Adrenal gland (tissue), 19 donors: ENCODE data around the gene KCTD21. TPM values are rescaled to one million over a fixed set of nuclear protein-coding genes. Genes with fewer than 3 reads are reported as not detected.
"Not testable (repeated sequence)": the region's sequence is repeated elsewhere in the genome, so short reads cannot be mapped to it uniquely, and the experiment has no call there.

Experiments used
- DNase-seq, 7 donors: peaks; one replicate each; pipeline ENCODE4 v3.0.0-alpha.2; 2019 to 2020
- H3K27ac ChIP-seq, 5 donors: fragments of 200-600 bp; sonication (generic) in 4 of 5; 1 replicate in 3 of 5; 2 replicates in 2 of 5; pipeline versions ENCODE4 v1.5.1 to v1.8.0; 2016 to 2020; ENCODE audit warnings: mild to moderate bottlenecking in 1 of 5
- H3K27me3 ChIP-seq: fragments of 200-600 bp; 2 replicates; pipeline ENCODE4 v1.8.0; 2021
- H3K36me3 ChIP-seq, 2 donors: fragments of 200-600 bp; replicated peaks in 1 of 2; 1 replicate in 1 of 2; 2 replicates in 1 of 2; pipeline versions ENCODE4 v1.5.1 to v1.8.0; 2018 to 2022
- H3K4me1 ChIP-seq, 2 donors: fragments of 200-600 bp; replicated peaks in 1 of 2; 1 replicate in 1 of 2; 2 replicates in 1 of 2; pipeline versions ENCODE4 v1.5.1 to v1.8.0; 2018 to 2021
- H3K4me3 ChIP-seq, 4 donors: fragments of 200-600 bp; sonication (generic) in 3 of 4; one replicate each; pipeline ENCODE4 v1.5.1; 2016 to 2018
- H3K9me3 ChIP-seq, 3 donors: fragments of 200-600 bp; sonication (generic) in 1 of 3; replicated peaks in 1 of 3; 1 replicate in 2 of 3; 2 replicates in 1 of 3; pipeline versions ENCODE4 v1.5.1 to v1.8.0; 2016 to 2021
- POLR2A ChIP-seq, 2 donors: fragments of 450-650 bp; IDR thresholded peaks; one replicate each; pipeline ENCODE4 v1.6.1; 2017; ENCODE audit warnings: antibody characterized with exemption in 2 of 2, mild to moderate bottlenecking in 2 of 2, moderate library complexity in 1 of 2
- WGBS, 4 donors: extraction: QIAGEN DNeasy Blood & Tissue Kit in 2 of 4; methylation state at CpG; one replicate each; pipeline versions ENCODE4 v1.1.5 to v1.1.7; 2013 to 2017; 5-methylcytosine and 5-hydroxymethylcytosine counted together
- intact Hi-C, 2 donors: fragments of 100-400 bp; cut with DNase I; formaldehyde crosslinking; loops; one replicate each; pipeline versions ENCODE4 v1.14.1 to v1.15.0; 2022 to 2023
- long read RNA-seq, 10 donors: library from polyadenylated mRNA in 3 of 10; unstranded in 2 of 10; stranded (forward) in 1 of 10; transcript quantifications; one replicate each; pipeline ENCODE4 v2.0.0 and lab custom pipeline, GENCODE V29; 2021 to 2026
- polyA plus RNA-seq, 3 donors: library from polyadenylated mRNA; stranded (reverse); fragments of 200-250 nt in 2 of 3; fragments of 350-450 nt in 1 of 3; fragmentation: Illumina TruSeq in 1 of 3; extraction: RNeasy Lipid Tissue Mini Kit (QIAGEN cat#74804) in 1 of 3; gene quantifications; one replicate each; pipeline ENCODE4 v1.2.3, GENCODE V29; 2013 to 2014
- total RNA-seq, 9 donors: library from RNA; depleted of rRNA in 4 of 9; stranded (reverse); fragments of >200 nt in 4 of 9; fragments of 120-200 nt in 1 of 9; fragmentation: NEBNext Ultra II Directional in 1 of 9; extraction: Animal tissue kit (Norgen Biotek cat#: 25700) in 1 of 9; gene quantifications; one replicate each; pipeline versions ENCODE4 v1.1.0 to v1.2.4, GENCODE V29; 2013 to 2023
- TF ChIP-seq, protein P1 (sequence below), 6 experiments: fragments of 450-650 bp in 4 of 6; fragments of 200-600 bp in 2 of 6; sonication (generic) in 1 of 6; IDR thresholded peaks; 1 replicate in 5 of 6; 2 replicates in 1 of 6; pipeline versions ENCODE4 v1.5.1 to v1.8.0; 2016 to 2021; ENCODE audit warnings: antibody characterized with exemption in 6 of 6, mild to moderate bottlenecking in 2 of 6, moderate library complexity in 1 of 6
- donor health status: healthy with polysubstance abuse.
- donor health status: Bipolar disorder and iron deficiency.
- donor health status: DM: yes; HTN: yes; CAD: no.
- donor health status: DM: no; HTN: no; CAD: no.
- donor health status: DM: no; HTN: no; CAD: no.
- donor health status: DM: yes; HTN: yes; CAD: no.

Gene KCTD21, protein sequence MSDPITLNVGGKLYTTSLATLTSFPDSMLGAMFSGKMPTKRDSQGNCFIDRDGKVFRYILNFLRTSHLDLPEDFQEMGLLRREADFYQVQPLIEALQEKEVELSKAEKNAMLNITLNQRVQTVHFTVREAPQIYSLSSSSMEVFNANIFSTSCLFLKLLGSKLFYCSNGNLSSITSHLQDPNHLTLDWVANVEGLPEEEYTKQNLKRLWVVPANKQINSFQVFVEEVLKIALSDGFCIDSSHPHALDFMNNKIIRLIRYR
- total RNA-seq (10 to 100 TPM; 17.0 to 32.9 (median 28.3) TPM), polyA plus RNA-seq (10 to 100 TPM in 2 of 3 donors, 1 to 10 TPM in 1; 9.3 to 54.0 (median 11.7) TPM)
- long read RNA-seq, donor 1, transcript KCTD21-201 (2 exons, 3,585 nt): major isoform, 6 of 7 reads
- long read RNA-seq, donor 1, partial matches to known transcripts: 0 of 7 reads
- long read RNA-seq, donor 1, other reads (novel, unspliced or antisense): 0 of 7 reads
- long read RNA-seq, donor 2, transcript KCTD21-201 (2 exons, 3,585 nt): major isoform, 5 of 5 reads
- long read RNA-seq, donor 2, partial matches to known transcripts: 0 of 5 reads
- long read RNA-seq, donor 2, other reads (novel, unspliced or antisense): 0 of 5 reads
- long read RNA-seq, donor 3, partial matches to known transcripts: 0 of 4 reads
- long read RNA-seq, donor 3, other reads (novel, unspliced or antisense): 0 of 4 reads
- long read RNA-seq, donor 4, partial matches to known transcripts: 0 of 5 reads
- long read RNA-seq, donor 4, other reads (novel, unspliced or antisense): 2 of 5 reads
- long read RNA-seq, donor 5, transcript KCTD21-201 (2 exons, 3,585 nt): major isoform, 9 of 22 reads
- long read RNA-seq, donor 5, partial matches to known transcripts: 0 of 22 reads
- long read RNA-seq, donor 5, other reads (novel, unspliced or antisense): 13 of 22 reads
- long read RNA-seq, donor 6, partial matches to known transcripts: 1 of 7 reads
- long read RNA-seq, donor 6, other reads (novel, unspliced or antisense): 5 of 7 reads
- long read RNA-seq, donor 7, transcript KCTD21-201 (2 exons, 3,585 nt): major isoform, 5 of 5 reads
- long read RNA-seq, donor 7, partial matches to known transcripts: 0 of 5 reads
- long read RNA-seq, donor 7, other reads (novel, unspliced or antisense): 0 of 5 reads
- long read RNA-seq, donor 8, partial matches to known transcripts: 0 of 4 reads
- long read RNA-seq, donor 8, other reads (novel, unspliced or antisense): 0 of 4 reads
- long read RNA-seq, donor 9, partial matches to known transcripts: 0 of 4 reads
- long read RNA-seq, donor 9, other reads (novel, unspliced or antisense): 0 of 4 reads
- long read RNA-seq, donor 10, transcript KCTD21-201 (2 exons, 3,585 nt): major isoform, 5 of 7 reads
- long read RNA-seq, donor 10, partial matches to known transcripts: 0 of 7 reads
- long read RNA-seq, donor 10, other reads (novel, unspliced or antisense): 0 of 7 reads

DNA sequence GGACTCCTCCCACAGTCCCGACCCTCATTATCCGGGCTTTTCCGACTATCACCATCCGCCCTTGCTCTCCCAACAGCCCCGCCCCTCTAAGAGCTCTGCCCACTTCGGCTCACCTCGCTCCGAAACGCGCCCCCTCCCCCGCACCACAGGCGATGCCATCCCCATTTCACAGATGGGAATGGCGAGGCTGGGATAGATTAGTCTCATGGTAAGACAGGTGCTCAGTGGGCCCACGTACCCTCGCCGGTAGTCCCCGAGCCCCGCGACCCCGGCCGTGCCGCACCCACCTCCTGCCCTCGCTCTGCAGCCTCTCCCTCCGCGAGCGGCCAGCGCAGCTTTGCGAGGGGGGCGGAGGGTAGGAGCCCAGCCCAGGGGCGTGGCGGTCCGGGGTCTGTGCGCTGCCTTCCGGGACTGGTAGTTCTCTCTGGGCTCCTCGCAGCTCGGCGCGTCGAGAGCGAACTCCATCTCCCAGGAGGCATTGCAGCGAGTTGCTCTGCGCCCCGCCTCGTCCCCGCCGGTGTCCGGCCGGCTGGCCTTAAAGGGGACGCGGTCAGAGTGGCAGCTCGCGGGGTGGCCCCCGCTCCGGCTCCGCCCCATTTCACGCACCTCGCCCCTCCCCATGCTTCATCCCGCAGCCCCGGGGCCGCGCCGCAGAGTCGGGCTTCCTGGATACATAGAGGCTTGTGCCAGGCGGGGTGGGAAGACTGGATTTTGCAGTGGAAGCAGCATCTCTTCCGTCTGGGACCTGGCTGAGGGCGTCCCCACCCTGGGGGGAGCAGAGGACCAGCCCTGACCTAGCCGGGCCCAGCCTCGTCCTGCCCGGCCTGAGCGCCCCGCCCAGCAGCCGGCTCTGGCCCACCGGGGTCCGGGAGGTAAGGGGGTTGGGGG, at the start of gene KCTD21, which contains the start of gene USP35:
TSS of gene KCTD21 (minus strand) at position 341 of the 888 bp plus-strand sequence. CDS start 14,072 bp downstream, outside the sequence.
TSS of gene USP35 (plus strand) at position 634 of the 888 bp plus-strand sequence. CDS start 7,327 bp downstream, outside the sequence.
- H3K27me3 ChIP-seq: no peaks in the 10 kb centered on the region
- intact Hi-C loops: loop anchor here in 1 of 2 donors (2.0 kb wide), 1 partner anchor 228 kb away; the partner anchor contains the start of gene GAB2
- peak within 1 kb of the TSS; percentile 87 to 97 (median 91) for H3K27ac ChIP-seq
- H3K4me3 ChIP-seq: peak within 1 kb of the TSS; percentile 73 to 97 (median 90)
- TF ChIP-seq, protein P1, sequence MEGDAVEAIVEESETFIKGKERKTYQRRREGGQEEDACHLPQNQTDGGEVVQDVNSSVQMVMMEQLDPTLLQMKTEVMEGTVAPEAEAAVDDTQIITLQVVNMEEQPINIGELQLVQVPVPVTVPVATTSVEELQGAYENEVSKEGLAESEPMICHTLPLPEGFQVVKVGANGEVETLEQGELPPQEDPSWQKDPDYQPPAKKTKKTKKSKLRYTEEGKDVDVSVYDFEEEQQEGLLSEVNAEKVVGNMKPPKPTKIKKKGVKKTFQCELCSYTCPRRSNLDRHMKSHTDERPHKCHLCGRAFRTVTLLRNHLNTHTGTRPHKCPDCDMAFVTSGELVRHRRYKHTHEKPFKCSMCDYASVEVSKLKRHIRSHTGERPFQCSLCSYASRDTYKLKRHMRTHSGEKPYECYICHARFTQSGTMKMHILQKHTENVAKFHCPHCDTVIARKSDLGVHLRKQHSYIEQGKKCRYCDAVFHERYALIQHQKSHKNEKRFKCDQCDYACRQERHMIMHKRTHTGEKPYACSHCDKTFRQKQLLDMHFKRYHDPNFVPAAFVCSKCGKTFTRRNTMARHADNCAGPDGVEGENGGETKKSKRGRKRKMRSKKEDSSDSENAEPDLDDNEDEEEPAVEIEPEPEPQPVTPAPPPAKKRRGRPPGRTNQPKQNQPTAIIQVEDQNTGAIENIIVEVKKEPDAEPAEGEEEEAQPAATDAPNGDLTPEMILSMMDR (IDR thresholded peaks at IDR 0.05): peak in 1 of 6 experiments; percentile 15
- peak; percentile 70 to 79 for TF ChIP-seq POLR2A (IDR thresholded peaks at IDR 0.05)
- no peaks in the 10 kb centered on the region for H3K9me3 ChIP-seq
- WGBS, 4 donors: 0 to 1% (median 1%) methylated on average over 11 to 74 of the region's 74 CpGs
- peak; percentile 97 to 99 (median 98) for DNase-seq
- H3K4me1 ChIP-seq: peaks cover 36 to 67% of the 10 kb centered on the region in 2 donors
- no peaks in the 10 kb centered on the region for H3K36me3 ChIP-seq

DNA sequence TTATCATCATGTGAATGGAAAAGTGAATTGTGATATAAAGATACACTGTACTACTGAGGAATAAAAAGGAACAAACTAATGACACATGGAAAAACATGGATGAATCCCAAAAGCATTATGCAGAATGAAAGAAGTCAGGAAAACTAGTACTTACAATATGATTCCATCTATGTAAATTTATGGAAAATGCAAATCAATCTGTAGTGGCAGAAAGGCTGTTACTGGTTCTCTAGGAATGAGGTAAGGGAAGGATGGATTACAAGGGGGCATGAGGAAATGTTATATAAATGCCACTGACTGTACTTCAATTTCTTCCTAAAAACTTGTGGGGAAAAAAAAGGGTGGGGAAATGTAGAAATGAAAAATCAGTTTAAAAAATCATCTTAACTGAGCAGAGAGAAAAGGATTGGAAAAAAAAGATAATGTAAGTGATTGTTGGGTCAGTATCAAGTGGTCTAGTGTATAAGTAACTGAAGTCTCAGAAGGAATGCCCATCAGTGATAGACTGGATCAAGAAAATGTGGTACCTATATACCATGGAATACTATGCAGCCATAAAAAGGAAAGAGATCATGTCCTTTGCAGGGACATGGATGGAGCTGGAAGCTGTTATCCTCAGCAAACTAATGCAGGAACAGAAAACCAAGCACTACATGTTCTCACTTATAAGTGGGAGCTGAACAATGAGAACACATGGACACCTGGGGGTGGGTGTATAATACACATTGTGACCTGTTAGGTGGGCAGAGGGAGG, 49.0 kb upstream of the KCTD21 start:
- Histone ChIP-seq H3K4me3 (no peak overlapping the region), H3K9me3 (peaks cover 0 to 10% (median 0%) of the 10 kb centered on the region in 3 donors), H3K27me3 (no peaks in the 10 kb centered on the region), H3K36me3 (no peaks in the 10 kb centered on the region), H3K4me1 (peaks cover 3% of the 10 kb centered on the region in 2 donors), H3K27ac (no peak overlapping the region)
- intact Hi-C loops: no loop called here
- DNase-seq: no peak
- no peak for TF ChIP-seq POLR2A (IDR thresholded peaks at IDR 0.05)
- TF ChIP-seq, protein P1 (IDR thresholded peaks at IDR 0.05): no peak

DNA sequence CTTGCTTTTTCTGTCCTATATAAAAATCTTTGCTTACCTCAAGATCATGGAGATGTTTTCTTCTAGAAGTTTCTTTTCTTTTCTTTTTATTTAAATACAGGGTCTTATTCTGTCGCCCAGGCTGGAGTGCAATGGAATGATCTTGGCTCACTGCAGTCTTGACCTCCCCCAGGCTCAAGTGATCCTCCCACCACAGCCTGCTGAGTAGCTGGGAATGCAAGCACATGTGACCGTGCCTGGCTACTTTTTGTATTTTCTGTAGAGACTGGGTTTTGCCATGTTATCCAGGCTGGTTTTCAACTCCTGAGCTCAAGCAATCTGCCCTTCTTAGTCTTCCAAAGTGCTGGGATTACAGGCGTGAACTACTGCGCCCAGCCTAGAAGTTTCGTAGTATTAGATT, 45.6 kb upstream of the KCTD21 start:
- Histone ChIP-seq H3K9me3 (no peaks in the 10 kb centered on the region), H3K4me3 (no peak overlapping the region), H3K27me3 (no peaks in the 10 kb centered on the region), H3K36me3 (no peaks in the 10 kb centered on the region), H3K27ac (no peak overlapping the region), H3K4me1 (peaks cover 13 to 27% of the 10 kb centered on the region in 2 donors)
- WGBS, 4 donors: 84 to 97% (median 95%) methylated on average over 5 of the region's 5 CpGs
- intact Hi-C loops: loop anchor here in 1 of 2 donors (5.0 kb wide), 1 partner anchor 183 kb away; the partner anchor contains the start of gene GAB2
- DNase-seq: no peak
- TF ChIP-seq POLR2A (IDR thresholded peaks at IDR 0.05): no peak
- TF ChIP-seq, protein P1 (IDR thresholded peaks at IDR 0.05): no peak

DNA sequence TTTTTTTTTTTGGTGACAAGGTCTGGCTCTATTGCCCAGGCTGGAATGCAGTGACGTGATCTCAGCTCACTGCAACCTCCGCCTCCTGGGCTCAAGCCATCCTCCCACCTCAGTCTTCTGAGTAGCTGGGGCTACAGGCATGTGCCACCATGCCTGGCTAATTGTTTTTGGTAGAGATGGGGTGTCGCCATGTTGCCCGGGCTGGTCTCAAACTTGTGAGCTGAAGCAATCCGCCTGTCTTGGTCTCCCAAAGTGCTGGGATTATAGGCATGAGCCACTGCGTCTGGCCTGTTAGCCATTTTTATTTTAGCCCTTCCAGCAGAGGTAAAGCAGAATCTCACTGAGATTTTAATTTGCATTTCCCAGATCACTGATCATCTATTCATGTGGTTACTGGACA, 44.6 kb upstream of the KCTD21 start:
- H3K27me3 ChIP-seq, H3K9me3 ChIP-seq, H3K36me3 ChIP-seq, DNase-seq, H3K4me3 ChIP-seq, H3K27ac ChIP-seq: not testable (repeated sequence)
- intact Hi-C loops: loop anchor here in 1 of 2 donors (5.0 kb wide), 1 partner anchor 184 kb away; the partner anchor contains the start of gene GAB2
- 89 to 96% (median 95%) methylated on average over 6 of the region's 6 CpGs for WGBS, 4 donors
- H3K4me1 ChIP-seq: peaks cover 13 to 27% of the 10 kb centered on the region in 2 donors
